PC-3 (cell line): Measurements from ENCODE around the gene ZC3H4. TPM values are rescaled to one million over a fixed set of nuclear protein-coding genes. Genes with fewer than 3 reads are reported as not detected.

Source experiments
- ATAC-seq: fragments of 200-7000 bp; cut with Tn5 transposase; 2 replicates; pipeline ENCODE4 v1.9.1; 2020; ENCODE audit warnings: mild to moderate bottlenecking, moderate library complexity
- BruUV-seq: library from RNA; stranded (reverse); fragments of 400-500 nt; replicated peaks from 2 replicates; lab custom pipeline; 2021; lab: Mats Ljungman, UMichigan
- CTCF ChIA-PET: fragments of 300-600 bp; sonication (Branson Sonifier 250); formaldehyde crosslinking; loops from one replicate; lab custom pipeline; 2022; ENCODE audit warnings: antibody characterized with exemption; lab: Charles Lee
- POLR2A ChIA-PET: fragments of 300-600 bp; sonication (Branson Sonifier 250); formaldehyde crosslinking; loops from one replicate; lab custom pipeline; 2022; ENCODE audit warnings: antibody characterized with exemption; ENCODE audit not compliant: unreplicated experiment; lab: Charles Lee
- DNase-seq: peaks from one replicate; pipeline ENCODE4 v3.0.0-alpha.2; 2015
- H2AFZ ChIP-seq: fragments of 300-600 bp; sonication (generic); 2 replicates; pipeline ENCODE4 v1.6.0; 2016; ENCODE audit warnings: antibody characterized with exemption, low read length
- H3F3A ChIP-seq: fragments of 300-600 bp; sonication (generic); one replicate; pipeline ENCODE4 v1.6.0; 2017; ENCODE audit warnings: antibody characterized with exemption, low read length, control low read depth, mild to moderate bottlenecking; ENCODE audit not compliant: unreplicated experiment
- H3K27ac ChIP-seq: fragments of 300-600 bp; sonication (generic); 2 replicates; pipeline ENCODE4 v1.5.1; 2016; ENCODE audit warnings: mild to moderate bottlenecking, low read length
- H3K27me3 ChIP-seq: fragments of 300-600 bp; sonication (generic); 2 replicates; pipeline ENCODE4 v1.6.1; 2016; ENCODE audit warnings: low read length, mixed read lengths
- H3K36me3 ChIP-seq: fragments of 300-600 bp; sonication (generic); 2 replicates; pipeline ENCODE4 v1.6.1; 2016; ENCODE audit warnings: low read depth, mixed run types, low read length, mixed read lengths
- H3K4me1 ChIP-seq: fragments of 300-600 bp; sonication (generic); 2 replicates; pipeline ENCODE4 v1.5.1; 2016; ENCODE audit warnings: low read length; ENCODE audit not compliant: insufficient read depth
- H3K4me2 ChIP-seq: fragments of 300-600 bp; sonication (generic); 2 replicates; pipeline ENCODE4 v1.6.0; 2016; ENCODE audit warnings: low read length
- H3K4me3 ChIP-seq: fragments of 300-600 bp; sonication (generic); 2 replicates; pipeline ENCODE4 v1.5.1; 2016; ENCODE audit warnings: mild to moderate bottlenecking, low read length, mixed read lengths
- H3K79me2 ChIP-seq: fragments of 300-600 bp; sonication (generic); 2 replicates; pipeline ENCODE4 v1.6.1; 2017; ENCODE audit warnings: low read length, mixed read lengths
- H3K9ac ChIP-seq: fragments of 300-600 bp; sonication (generic); 2 replicates; pipeline ENCODE4 v1.6.0; 2016; ENCODE audit warnings: mild to moderate bottlenecking, low read length
- H3K9me2 ChIP-seq: fragments of 300-600 bp; sonication (generic); replicated peaks from 2 replicates; pipeline ENCODE4 v1.6.1; 2016; ENCODE audit warnings: mixed run types, low read length, mixed read lengths
- H3K9me3 ChIP-seq: fragments of 300-600 bp; sonication (generic); 2 replicates; pipeline ENCODE4 v1.6.1; 2016; ENCODE audit warnings: low read length, mixed read lengths
- H4K20me1 ChIP-seq: fragments of 300-600 bp; sonication (generic); 2 replicates; pipeline ENCODE4 v1.6.1; 2016; ENCODE audit warnings: low read length, mixed read lengths
- EZH2 ChIP-seq: fragments of 300-600 bp; sonication (generic); IDR thresholded peaks from one replicate; pipeline ENCODE4 v1.6.1; 2017; ENCODE audit warnings: antibody characterized with exemption, mild to moderate bottlenecking, low read length; ENCODE audit not compliant: unreplicated experiment
- EZH2phosphoT487 ChIP-seq: fragments of 300-600 bp; sonication (generic); IDR thresholded peaks from 2 replicates; pipeline ENCODE4 v1.6.1; 2018; ENCODE audit warnings: mild to moderate bottlenecking, antibody characterized with exemption, low read length, borderline replicate concordance
- intact Hi-C: fragments of 100-400 bp; cut with micrococcal nuclease; formaldehyde crosslinking; loops from 2 replicates; pipeline ENCODE4 v1.9.0; 2023
- total RNA-seq: library from RNA; depleted of rRNA; stranded (reverse); fragments of >200 nt; gene quantifications from 2 replicates; pipeline ENCODE4 v1.2.3, GENCODE V29; 2014
- TF ChIP-seq, protein P1 (sequence below): fragments of 300-600 bp; sonication (generic); conservative IDR thresholded peaks from 2 replicates; pipeline ENCODE4 v1.5.1; 2017; ENCODE audit warnings: antibody characterized with exemption, low read depth, mild to moderate bottlenecking, low read length

The ZC3H4 gene
- total RNA-seq, 1 experiment from 2014 or later, result 13.4 TPM

DNA sequence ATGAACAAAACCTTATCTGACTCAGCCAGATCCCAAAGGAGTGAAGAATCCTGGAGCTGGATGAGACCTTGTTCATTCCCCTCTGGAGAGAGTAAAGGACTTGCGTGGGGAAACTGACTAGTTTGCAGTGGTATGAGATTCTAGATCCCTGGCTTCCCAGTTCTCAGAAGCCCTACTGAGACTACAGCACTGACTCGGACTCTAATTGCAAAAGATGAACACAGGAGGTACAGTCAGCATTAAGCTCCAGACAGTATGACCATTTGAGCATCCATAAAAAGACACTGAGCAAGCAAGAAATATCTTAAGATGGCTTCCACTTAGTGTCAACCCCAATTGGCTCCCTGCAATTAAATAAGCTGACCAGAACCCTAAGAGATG, 6.8 kb downstream of the ZC3H4 start:
- no peak for TF ChIP-seq EZH2
- TF ChIP-seq, protein P1, sequence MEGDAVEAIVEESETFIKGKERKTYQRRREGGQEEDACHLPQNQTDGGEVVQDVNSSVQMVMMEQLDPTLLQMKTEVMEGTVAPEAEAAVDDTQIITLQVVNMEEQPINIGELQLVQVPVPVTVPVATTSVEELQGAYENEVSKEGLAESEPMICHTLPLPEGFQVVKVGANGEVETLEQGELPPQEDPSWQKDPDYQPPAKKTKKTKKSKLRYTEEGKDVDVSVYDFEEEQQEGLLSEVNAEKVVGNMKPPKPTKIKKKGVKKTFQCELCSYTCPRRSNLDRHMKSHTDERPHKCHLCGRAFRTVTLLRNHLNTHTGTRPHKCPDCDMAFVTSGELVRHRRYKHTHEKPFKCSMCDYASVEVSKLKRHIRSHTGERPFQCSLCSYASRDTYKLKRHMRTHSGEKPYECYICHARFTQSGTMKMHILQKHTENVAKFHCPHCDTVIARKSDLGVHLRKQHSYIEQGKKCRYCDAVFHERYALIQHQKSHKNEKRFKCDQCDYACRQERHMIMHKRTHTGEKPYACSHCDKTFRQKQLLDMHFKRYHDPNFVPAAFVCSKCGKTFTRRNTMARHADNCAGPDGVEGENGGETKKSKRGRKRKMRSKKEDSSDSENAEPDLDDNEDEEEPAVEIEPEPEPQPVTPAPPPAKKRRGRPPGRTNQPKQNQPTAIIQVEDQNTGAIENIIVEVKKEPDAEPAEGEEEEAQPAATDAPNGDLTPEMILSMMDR, result no peak
- no peak for TF ChIP-seq EZH2phosphoT487
- Histone ChIP-seq H3K9me2 (no peaks in the 10 kb centered on the region), H3K9ac (0 out of 2 replicates have a peak overlapping the region, but pooled peaks have one; percentile 3), H3K27me3 (no peaks in the 10 kb centered on the region), H3K4me1 (peaks cover 40% of the 10 kb centered on the region), H3K9me3 (no peaks in the 10 kb centered on the region), H3K79me2 (peaks cover 96% of the 10 kb centered on the region), H2AFZ (no peak overlapping the region), H4K20me1 (no peaks in the 10 kb centered on the region), H3K4me2 (peak overlapping the region; percentile 85), H3K36me3 (no peaks in the 10 kb centered on the region; the same call in 1 of the 2 replicates), H3K27ac (peak overlapping the region; percentile 99), H3K4me3 (peak overlapping the region; percentile 93; the same call in 1 of the 2 replicates), H3F3A (peaks cover 10% of the 10 kb centered on the region)
- BruUV-seq, result no TSS peak
- intact Hi-C loops, result no loop called here
- no peak for DNase-seq
- CTCF ChIA-PET, result interaction anchor here (0.6 kb wide), 1 partner anchor 48 kb away, joined by 3 read pairs; no protein-coding TSS in a partner anchor
- ATAC-seq, result no peak
- POLR2A ChIA-PET, result no interaction called here

GRCh38 chr19:47105874-47106273, 7.7 kb downstream of the ZC3H4 start:
- Histone ChIP-seq H3K36me3 (no peaks in the 10 kb centered on the region; the same call in 1 of the 2 replicates), H3F3A (peaks cover 10% of the 10 kb centered on the region), H3K4me1 (peaks cover 40% of the 10 kb centered on the region), H3K4me3 (no peak overlapping the region), H3K4me2 (no peak overlapping the region), H3K9me2 (no peaks in the 10 kb centered on the region), H3K9ac (no peak overlapping the region), H2AFZ (no peak overlapping the region), H4K20me1 (no peaks in the 10 kb centered on the region), H3K79me2 (peaks cover 96% of the 10 kb centered on the region), H3K27ac (no peak overlapping the region), H3K27me3 (no peaks in the 10 kb centered on the region), H3K9me3 (no peaks in the 10 kb centered on the region)
- no peak for DNase-seq
- POLR2A ChIA-PET, result no interaction called here
- CTCF ChIA-PET, result no interaction called here
- TF ChIP-seq, protein P1, result no peak
- TF ChIP-seq EZH2 (no peak), EZH2phosphoT487 (no peak)
- ATAC-seq, result no peak
- intact Hi-C loops, result no loop called here
- no TSS peak for BruUV-seq

GRCh38 chr19:47104680-47105079, 8.9 kb downstream of the ZC3H4 start:
- Histone ChIP-seq H3K4me3 (no peak overlapping the region), H3K9me3 (no peaks in the 10 kb centered on the region), H3K27ac (no peak overlapping the region), H4K20me1 (no peaks in the 10 kb centered on the region), H3K27me3 (no peaks in the 10 kb centered on the region), H3K4me2 (no peak overlapping the region), H3F3A (peaks cover 10% of the 10 kb centered on the region), H3K36me3 (no peaks in the 10 kb centered on the region; the same call in 1 of the 2 replicates), H3K9ac (no peak overlapping the region), H3K9me2 (no peaks in the 10 kb centered on the region), H3K79me2 (peaks cover 96% of the 10 kb centered on the region), H3K4me1 (peaks cover 33% of the 10 kb centered on the region), H2AFZ (no peak overlapping the region)
- BruUV-seq, result no TSS peak
- ATAC-seq (no peak), DNase-seq (no peak)
- POLR2A ChIA-PET, result no interaction called here
- TF ChIP-seq EZH2phosphoT487 (no peak), EZH2 (no peak)
- TF ChIP-seq, protein P1, result no peak
- intact Hi-C loops, result no loop called here
- CTCF ChIA-PET, result no interaction called here
